Fibroblast of villous mesenchyme (primary cell): Measurements from ENCODE around the gene SUPT3H. TPM values are rescaled to one million over a fixed set of nuclear protein-coding genes. Genes with fewer than 3 reads are reported as not detected.
"Not testable (repeated sequence)": the region's sequence is repeated elsewhere in the genome, so short reads cannot be mapped to it uniquely, and the experiment has no call there.

Experiments
- DNase-seq: peaks from one replicate; pipeline ENCODE4 v3.0.0-alpha.2; 2010; ENCODE audit warnings: low read depth
- H3K4me3 ChIP-seq: 2 replicates; pipeline ENCODE4 v1.5.1; 2011; ENCODE audit warnings: low read depth, mild to moderate bottlenecking, low read length
- total RNA-seq: library from RNA; depleted of rRNA; stranded (reverse); fragments of >200 nt; gene quantifications from 2 replicates; pipeline ENCODE4 v1.2.3, GENCODE V29; 2012
- TF ChIP-seq, protein P1 (sequence below): IDR thresholded peaks from 2 replicates; pipeline ENCODE4 v1.5.1; 2012; ENCODE audit warnings: low read depth, mild to moderate bottlenecking, low read length; ENCODE audit not compliant: insufficient read depth

SUPT3H gene
- total RNA-seq, 1 donor, result 7.8 TPM

- H3K4me3 ChIP-seq, result no peak overlapping the region
- DNase-seq, result no peak
Measured at GRCh38 chr6:45156075-45156474, 221.7 kb downstream of the SUPT3H start.

GRCh38 chr6:45155341-45155894 is 222.3 kb downstream of the SUPT3H start:
- TF ChIP-seq, protein P1, sequence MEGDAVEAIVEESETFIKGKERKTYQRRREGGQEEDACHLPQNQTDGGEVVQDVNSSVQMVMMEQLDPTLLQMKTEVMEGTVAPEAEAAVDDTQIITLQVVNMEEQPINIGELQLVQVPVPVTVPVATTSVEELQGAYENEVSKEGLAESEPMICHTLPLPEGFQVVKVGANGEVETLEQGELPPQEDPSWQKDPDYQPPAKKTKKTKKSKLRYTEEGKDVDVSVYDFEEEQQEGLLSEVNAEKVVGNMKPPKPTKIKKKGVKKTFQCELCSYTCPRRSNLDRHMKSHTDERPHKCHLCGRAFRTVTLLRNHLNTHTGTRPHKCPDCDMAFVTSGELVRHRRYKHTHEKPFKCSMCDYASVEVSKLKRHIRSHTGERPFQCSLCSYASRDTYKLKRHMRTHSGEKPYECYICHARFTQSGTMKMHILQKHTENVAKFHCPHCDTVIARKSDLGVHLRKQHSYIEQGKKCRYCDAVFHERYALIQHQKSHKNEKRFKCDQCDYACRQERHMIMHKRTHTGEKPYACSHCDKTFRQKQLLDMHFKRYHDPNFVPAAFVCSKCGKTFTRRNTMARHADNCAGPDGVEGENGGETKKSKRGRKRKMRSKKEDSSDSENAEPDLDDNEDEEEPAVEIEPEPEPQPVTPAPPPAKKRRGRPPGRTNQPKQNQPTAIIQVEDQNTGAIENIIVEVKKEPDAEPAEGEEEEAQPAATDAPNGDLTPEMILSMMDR, result no peak
- DNase-seq, result no peak
- no peak overlapping the region for H3K4me3 ChIP-seq

More at GRCh38 chr6:45156075-45156474, 221.7 kb downstream of the SUPT3H start:
- TF ChIP-seq, protein P1, result no peak

- TF ChIP-seq, protein P1, result no peak
Measured at GRCh38 chr6:45154679-45155078, 223.1 kb downstream of the SUPT3H start.

DNA sequence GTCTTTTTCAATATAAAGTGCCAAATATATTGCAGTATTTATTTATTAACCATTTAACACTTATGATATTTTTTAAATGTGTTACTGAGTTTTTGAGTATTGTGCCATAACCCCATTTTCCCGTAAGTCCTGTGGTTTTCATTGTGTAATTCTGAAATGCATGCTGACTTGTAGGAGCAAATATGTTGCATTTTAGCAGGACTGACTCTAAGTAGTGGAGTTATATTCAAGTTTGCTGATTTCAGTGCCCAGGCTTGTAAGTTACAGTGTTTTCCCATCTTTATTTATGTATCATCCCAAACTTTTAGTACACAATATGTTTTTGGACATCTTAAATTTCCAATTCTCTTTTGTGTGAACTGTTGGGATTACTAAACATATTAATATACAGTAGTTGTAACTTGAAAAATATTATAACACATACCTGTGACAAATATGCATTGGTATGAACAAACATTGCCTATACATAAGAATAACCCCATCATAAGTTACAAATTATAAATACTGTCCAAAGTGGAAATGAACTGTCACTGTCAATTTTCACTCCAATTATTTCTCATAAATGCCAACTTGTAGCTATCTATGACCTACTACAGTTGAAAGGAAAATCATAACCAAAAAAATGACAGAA is 228.9 kb downstream of the SUPT3H start:
- peak; percentile 63 for DNase-seq
- TF ChIP-seq, protein P1, result no peak
- no peak overlapping the region for H3K4me3 ChIP-seq

More at GRCh38 chr6:45154679-45155078, 223.1 kb downstream of the SUPT3H start:
- no peak overlapping the region for H3K4me3 ChIP-seq
- DNase-seq, result no peak

GRCh38 chr6:45148278-45148677 is 229.5 kb downstream of the SUPT3H start:
- peak; percentile 22 for DNase-seq
- H3K4me3 ChIP-seq, result no peak overlapping the region
- TF ChIP-seq, protein P1, result no peak

DNA sequence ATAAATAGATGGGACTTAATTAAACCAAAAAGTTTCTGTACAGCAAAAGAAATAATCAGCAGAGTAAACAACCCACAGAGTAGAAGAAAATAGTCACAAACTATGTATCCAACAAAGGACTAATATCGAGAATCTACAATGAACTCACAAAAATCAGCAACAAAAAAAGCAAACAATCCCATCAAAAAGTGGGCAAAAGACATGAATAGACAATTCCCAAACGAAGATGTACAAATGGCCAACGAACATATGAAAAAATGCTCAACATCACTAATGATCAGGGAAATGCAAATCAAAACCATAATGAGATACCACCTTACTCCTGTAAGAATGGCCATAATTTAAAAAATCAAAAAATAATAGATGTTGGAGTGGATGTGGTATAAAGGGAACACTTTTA is 232.1 kb downstream of the SUPT3H start:
- H3K4me3 ChIP-seq, DNase-seq: not testable (repeated sequence)

DNA sequence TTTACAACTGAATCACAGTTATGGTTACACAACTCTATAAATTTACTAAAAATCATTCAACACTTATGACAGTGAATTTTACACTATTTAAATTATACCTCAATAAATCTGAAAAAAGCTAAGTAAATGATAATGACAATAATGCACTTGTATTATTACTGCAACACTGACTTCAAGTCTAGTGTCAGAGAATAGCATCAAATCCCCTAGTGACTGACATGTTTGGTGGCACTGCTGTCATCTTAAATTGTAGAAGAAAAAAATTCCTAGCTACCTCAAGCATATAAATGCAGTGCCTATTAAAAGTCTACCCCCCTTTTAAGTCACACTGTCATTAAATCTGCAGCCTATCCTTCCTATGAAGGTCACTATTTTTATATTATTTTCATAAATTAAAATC is 239.0 kb downstream of the SUPT3H start:
- TF ChIP-seq, protein P1, result no peak
- no peak overlapping the region for H3K4me3 ChIP-seq
- DNase-seq, result no peak
